HG03135 (cell line): ENCODE results near the gene LY6G6C.

Experiments
- ATAC-seq: cut with Tn5 transposase; IDR thresholded peaks from one replicate; pipeline ENCODE4 v1.9.1; 2021; ENCODE audit warnings: mild to moderate bottlenecking, moderate library complexity; ENCODE audit not compliant: unreplicated experiment

The LY6G6C gene

DNA sequence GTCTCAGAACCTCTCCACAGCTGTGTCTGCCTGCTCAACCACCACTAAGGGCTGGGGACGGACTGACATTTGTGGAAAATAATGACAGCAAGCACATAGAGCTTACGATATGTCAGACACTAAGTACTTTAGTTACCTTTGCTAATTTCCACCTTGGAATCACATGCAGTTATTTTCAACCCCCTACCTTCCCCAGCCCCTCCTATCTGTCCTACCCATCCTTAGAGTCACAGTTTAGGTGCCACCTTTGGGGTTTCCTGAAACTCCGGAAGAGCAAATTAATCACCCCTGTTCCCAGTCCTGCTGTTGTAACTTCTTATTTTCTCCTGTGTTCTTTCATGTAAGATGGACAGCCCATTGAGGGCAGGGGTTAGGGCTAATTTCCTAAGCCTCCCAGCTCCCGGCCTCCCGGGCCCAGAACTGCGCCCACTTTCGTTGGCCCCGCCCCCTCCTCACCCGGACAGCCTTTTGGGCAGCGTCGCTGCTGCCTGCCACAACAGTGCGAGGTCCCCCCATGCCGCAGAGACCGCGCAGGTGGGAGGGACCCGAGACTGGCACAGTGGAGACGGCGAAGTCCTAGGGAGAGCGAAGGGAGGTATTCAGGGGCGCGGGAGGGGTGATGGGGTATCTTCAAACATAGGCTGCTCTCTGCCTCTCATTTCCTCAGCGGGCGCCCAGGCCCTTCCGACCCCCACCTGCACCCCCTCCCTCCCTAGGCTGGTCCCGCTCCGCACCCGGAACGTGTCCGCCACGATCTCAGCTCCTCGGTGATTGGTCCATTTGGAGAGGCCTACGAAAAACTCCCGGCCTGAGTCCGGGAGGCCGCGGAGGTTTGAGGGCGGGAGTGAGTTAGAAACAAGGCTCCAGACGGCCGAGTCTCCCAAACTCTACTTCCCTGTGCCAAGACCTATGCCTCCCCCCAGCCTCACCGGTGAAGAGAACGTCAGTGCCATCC, 6.4 kb upstream of the LY6G6C start:
- ATAC-seq = no peak

GRCh38 chr6:31727034-31727716, 5.6 kb upstream of the LY6G6C start:
- peak; percentile 55 for ATAC-seq

GRCh38 chr6:31725502-31726350, 4.2 kb upstream of the LY6G6C start:
- no peak for ATAC-seq

- ATAC-seq = no peak
Measured at GRCh38 chr6:31723980-31724691, 2.6 kb upstream of the LY6G6C start.

DNA sequence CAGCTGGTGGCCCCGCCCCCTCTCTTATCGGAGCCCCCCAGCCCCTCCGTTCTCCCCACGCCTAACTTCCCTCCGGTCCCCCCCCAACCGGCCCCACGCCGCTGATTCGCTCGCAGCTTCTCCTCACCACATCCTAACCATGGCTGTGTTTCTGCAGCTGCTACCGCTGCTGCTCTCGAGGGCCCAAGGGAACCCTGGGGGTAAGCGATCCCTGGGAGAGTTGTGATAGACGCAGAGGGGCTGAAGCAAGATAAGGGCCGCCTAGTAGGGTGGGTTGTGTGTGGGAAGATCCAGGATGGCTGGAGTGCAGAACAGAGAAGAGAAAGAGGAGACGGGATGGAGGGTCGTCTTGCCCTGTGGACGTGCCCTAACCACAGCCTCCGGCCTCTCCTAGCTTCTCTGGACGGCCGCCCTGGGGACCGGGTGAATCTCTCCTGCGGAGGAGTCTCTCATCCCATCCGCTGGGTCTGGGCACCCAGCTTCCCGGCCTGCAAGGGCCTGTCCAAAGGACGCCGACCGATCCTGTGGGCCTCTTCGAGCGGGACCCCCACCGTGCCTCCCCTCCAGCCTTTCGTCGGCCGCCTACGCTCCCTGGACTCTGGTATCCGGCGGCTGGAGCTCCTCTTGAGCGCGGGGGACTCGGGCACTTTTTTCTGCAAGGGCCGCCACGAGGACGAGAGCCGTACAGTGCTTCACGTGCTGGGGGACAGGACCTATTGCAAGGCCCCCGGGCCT, 1.9 kb upstream of the LY6G6C start, which contains the start of gene MPIG6B:
Gene MPIG6B (plus strand): TSS at position 129 of the 735 bp plus-strand sequence. CDS start 11 bp downstream, at position 140.
- ATAC-seq = no peak

GRCh38 chr6:31722173-31722572, 627 bp upstream of the LY6G6C start:
- no peak for ATAC-seq

- no peak for ATAC-seq
Measured at GRCh38 chr6:31720196-31720770, 1.3 kb downstream of the LY6G6C start.

- no peak for ATAC-seq
Measured at GRCh38 chr6:31719001-31719400, 2.5 kb downstream of the LY6G6C start.

GRCh38 chr6:31718265-31718664, 3.3 kb downstream of the LY6G6C start:
- no peak for ATAC-seq

DNA sequence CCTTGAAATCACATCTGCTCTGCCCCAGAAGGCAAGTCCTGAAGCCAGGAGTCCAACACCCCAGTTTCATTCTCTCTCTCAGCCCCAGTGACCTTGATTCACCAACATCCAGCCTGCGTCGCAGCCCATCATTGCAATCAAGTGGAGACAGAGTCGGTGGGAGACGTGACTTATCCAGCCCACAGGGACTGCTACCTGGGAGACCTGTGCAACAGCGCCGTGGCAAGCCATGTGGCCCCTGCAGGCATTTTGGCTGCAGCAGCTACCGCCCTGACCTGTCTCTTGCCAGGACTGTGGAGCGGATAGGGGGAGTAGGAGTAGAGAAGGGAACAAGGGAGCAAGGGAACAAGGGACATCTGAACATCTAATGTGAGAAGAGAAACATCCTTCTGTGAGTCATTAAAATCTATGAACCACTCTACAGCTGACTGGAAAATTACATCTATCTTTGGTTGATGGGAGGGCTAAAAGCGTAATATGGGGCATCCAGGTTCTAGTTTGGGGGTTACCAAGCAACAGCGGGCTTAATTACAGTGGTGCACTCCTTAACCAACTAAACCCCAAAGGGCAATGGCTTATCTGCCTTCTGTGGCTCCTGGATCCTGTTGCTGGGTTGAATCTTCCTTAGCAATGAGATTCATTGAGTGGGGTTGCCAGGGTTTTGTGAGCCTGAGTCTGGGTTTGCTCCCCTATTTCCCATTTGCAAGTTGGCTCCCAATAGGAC, 3.9 kb downstream of the LY6G6C start:
- ATAC-seq = no peak

- no peak for ATAC-seq
Measured at GRCh38 chr6:31715022-31715958, 6.3 kb downstream of the LY6G6C start, which contains the start of gene LY6G6D. Gene LY6G6D (plus strand): TSS chr6:31715348. CDS start chr6:31715356, 8 bp downstream.

DNA sequence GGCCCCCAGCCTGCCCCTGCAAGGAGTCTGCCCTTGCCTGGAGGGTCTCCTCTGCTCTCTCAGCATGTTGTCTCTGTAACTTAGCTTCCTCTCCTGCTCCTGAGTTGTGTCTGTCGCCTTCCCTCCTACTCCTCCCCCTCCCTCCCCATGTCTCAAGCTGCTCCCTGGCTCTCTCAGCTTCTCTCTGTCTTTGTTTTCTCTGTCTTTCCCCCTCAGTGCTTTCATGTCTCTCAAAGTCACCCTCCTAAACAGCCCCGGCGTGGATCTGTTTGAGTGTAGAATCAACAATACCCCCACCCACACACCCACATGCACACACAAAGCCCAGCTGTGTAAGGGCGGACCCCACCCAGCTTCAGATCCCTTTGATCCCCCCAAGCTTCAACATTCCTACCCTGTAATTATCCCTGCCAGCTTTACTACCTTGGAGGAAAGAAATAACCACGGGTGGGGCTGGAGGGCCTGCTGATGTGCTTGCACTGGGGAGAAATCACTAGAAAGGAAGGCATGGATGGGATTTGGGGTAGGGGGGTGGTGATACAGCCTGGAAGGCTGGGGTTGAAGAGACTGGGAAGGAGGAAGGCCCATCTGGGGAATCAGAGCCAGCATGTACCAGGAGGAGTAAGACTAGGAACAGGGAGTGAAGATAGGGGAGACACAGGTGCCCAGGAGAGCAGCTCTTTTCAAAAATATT, 7.4 kb downstream of the LY6G6C start:
- no peak for ATAC-seq

DNA sequence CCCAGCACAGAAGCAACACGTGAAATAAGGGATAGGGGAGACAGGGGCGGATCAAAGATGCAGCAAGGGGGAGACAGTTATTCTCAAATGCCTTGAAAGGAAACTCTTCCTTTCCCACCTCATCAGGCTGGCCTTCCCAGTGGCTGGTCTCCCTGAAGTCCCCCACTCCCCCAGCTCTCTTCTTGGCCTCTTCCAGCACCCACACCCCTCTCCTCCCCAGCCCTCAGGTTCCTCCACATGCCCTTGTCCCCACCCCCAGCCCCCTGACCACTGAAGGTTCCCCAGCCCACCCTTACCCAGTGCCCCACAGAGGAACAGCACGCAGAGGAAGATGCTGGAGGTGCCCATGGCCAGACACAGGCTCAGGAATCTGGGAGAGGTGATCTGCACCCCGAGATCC, 8.1 kb downstream of the LY6G6C start:
- ATAC-seq = no peak

- ATAC-seq = no peak
Measured at GRCh38 chr6:31712296-31712695, 9.2 kb downstream of the LY6G6C start.

DNA sequence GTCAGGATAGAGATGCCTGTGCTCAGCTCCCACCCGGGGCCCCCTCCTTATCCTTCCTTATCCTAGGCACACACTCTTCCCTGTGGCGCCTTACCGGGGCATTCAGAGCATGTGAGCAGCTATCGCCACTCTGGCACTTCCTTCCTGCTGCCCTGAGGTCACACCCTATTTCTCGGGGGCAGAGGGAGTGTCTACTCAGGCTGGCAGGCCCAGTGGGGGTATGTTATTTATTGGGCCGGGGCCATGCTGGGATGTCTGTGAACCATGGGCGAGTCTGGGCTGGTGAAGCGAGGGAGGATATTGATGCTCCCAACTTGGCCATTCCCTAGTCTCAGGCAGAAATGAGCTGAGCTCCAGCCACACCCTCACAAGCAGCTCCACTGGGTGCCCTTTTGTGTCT, 10.3 kb downstream of the LY6G6C start:
- no peak for ATAC-seq

GRCh38 chr6:31710523-31711219, 10.9 kb downstream of the LY6G6C start:
- ATAC-seq = no peak
